A204.1 (cell line): ENCODE results near the gene S1PR3.
A peak's percentile ranks its signal among the peaks of the same experiment; 100 is the strongest.

Experiments
- FAIRE-seq: peaks from 2 replicates; lab custom pipeline; 2012; peaks lifted over from hg19 to GRCh38; lab: Jason Lieb, UNC

Gene S1PR3

DNA sequence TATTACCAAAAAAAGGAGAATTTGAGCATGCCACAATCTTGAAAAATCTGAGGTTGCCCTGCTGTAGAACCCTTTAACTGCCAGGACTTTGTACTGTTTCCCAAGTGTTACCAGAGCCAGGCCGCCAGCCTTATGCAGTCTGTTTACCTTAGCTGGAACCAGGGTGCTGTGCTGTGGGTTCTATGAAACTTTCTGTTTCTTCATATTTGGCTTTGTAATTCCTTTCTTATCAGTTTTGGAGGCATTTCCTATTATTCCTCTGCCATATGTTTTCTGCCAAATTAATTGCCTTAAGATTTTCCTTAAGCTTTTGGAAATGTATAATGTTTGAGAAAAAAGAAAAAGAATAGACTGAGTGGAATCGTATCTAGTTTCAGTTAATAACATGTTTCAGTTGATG is 2.1 kb downstream of the S1PR3 start:
- FAIRE-seq = no peak

- no peak for FAIRE-seq
Observed at GRCh38 chr9:88993871-88994460, 2.7 kb downstream of the S1PR3 start.

DNA sequence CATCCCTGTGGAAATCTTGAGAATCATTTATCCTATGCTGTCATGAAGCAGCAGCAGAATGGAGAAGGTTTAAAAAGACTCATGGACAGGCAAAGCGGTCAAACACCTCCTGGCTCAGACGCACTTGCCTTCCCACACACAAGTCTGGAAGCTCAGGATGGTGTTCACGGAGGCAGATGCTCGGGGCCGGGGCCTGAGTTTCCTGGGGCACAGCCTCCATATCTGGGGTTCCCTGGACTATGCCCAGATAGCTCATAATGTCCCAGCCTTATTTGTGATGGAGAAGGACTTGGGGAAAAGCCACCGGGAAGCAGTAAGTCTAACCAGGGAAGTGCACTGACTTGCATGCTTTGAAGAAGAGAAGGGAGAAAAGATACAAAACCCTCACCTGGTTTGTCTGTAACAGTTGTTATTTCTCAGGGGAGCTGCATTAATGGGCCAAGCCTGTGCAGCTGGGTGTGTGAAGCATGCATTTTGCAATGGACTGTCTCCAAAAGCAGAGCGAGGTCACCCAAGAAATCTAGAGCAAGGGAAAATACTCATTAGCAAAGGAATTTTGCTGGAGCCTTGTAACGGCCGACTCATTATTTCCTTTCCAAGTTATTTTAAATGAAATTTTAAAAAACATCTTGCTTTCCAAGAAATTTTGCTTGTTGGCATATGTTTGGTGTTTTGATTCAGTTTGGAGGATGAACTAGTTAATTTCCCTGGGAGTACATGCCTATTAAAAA is 3.4 kb downstream of the S1PR3 start:
- no peak for FAIRE-seq

GRCh38 chr9:88995200-88995577 is 3.9 kb downstream of the S1PR3 start:
- FAIRE-seq = no peak

DNA sequence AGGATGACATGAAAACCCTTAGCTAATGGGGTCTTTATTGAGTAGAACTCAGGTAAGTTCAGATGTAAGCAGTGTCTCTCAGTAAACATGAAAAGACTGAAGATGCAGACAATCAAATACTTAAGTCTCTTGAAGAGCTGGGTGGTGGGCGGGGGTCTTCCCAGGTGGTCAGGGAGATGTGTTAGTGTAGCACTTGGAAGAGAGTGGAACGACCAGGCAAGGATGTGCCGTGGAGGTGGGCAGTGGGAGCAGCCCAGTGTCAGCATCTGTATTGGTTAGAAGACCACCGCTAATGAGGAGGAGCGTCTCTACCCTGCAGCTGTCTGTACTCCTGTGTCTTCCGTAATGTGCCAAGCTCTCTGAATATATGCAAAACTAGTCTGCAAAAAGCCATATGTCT is 4.4 kb downstream of the S1PR3 start:
- no peak for FAIRE-seq

DNA sequence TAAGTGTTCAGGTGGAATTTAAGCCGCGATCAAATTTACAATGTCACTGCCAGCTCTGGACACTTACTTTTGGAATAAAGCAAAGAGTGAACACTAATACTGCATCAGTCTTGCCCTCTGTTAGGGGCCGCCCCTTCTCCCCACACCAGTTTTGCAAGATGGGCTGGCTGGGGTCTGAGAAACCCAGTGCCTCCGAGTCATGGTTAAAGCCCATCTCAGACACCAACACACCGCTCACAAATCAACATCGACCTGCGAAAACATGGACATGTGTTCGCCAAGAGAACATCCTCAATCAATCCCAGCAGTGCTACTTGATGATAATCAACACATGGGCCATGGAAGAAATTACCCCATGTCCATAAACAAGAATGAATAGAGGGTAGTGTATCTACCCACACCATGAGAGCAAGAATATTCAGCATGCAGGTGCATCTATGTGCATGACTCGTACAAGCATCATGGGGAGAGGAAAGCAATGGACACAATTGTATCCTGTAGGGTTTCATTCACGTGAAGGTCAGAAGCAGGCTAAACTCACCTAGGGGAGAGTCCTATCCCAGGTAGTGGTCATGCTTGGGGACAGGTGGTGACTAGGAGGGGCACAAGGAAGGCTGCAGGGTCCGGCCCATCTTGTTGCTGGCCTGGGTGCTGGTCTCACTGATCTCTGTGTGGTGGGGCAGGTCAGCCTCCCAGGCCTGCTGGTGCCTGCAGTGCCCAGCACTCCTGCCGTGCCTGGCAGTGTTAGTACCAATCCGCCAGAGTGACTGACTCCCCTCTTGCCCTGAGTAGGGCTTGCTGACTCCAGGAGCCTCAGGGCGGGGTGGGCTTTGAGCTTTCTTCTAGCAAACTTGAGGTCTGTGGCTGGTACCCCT is 5.0 kb downstream of the S1PR3 start:
- no peak for FAIRE-seq

DNA sequence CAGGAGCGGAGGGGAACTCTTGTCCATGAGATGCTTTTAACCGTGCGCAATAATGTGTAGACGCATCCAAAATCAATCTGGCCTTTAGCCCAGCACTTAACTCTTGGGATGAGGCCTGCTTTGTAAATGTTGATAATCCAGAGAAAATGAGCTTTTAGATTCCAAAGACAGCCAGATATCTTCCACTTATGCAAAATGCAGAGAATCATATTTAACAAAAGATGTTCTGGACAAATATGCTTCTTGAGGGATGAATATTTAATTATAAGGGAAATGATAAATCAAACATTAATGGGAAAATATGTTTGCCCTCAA is 5.6 kb downstream of the S1PR3 start:
- FAIRE-seq = no peak

DNA sequence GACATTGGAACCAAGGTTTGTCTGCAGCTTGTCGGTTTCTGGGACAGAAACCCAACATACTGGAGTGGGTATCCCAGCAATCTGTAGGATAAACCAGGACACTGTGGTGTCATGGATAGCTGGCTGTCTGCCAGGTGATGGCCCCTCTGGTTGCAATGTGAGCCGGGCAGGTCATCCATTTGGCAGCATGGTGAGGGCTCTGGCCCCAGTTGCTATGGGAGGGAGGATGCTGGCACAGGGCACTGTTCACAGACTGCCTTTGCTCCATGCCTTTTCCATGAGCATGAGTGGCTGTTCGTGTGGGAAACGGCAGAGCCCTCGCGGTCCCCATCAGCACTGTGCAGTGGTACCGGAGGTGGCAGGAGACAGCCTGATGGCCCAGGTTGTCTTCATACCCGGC is 6.4 kb downstream of the S1PR3 start:
- FAIRE-seq = no peak

DNA sequence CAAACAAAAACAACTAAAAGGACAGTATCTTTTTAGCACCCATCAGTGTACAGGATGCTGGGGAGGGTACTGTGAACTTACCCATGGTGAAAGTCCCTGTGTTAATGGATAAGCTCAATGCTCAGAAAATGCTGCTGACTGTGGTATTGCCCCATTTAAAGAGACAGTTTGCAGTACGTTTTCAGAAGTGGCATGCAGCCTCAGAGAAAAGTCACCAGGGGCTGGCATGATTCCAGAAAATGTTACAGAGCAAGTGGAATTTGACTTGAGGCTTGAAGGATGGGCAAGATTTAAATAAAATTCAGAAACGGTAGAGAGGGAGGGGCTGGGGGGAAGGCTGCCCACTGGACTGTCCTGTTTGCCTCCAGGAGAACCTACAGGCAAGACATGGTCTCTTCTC is 7.2 kb downstream of the S1PR3 start:
- no peak for FAIRE-seq

DNA sequence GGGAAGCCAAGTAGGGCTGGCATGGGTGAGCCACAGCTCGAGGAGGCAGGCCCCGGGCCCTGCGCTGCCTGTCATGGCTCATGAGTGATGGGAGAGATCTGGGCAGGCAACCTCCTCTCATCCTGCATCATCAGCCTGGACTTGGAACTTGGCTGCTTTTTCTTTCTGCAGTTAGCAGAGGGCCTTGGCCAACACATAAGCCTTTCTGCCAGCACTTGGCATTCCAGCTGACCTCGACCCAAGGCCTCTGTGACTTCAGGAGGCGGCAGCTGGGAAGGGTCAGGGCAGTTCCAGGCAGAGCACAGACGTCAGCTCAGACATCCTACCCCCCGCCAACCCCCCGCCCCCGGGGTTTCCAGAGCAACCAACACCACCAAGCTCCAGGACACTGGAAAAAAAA is 7.6 kb downstream of the S1PR3 start:
- FAIRE-seq = no peak

DNA sequence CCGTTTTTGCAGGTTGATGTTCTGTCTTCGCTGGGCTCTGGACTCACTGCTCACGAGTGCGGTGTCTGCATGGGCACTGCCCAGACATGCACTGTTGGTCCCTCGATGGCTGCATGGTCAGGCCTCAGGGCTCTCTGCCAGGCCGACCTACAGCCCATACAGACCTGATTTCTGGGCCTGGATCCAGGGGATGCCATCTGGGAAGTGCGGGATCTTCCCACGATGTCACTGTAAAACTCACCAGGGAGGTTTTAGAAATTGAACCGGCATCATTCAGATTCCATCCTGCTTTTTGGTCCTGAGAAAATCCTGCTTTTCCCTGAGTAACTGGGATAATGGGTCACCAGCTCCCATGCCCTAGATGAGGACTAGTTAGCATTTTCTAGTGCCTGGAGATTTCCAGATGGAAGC is 9.1 kb downstream of the S1PR3 start:
- FAIRE-seq = no peak

DNA sequence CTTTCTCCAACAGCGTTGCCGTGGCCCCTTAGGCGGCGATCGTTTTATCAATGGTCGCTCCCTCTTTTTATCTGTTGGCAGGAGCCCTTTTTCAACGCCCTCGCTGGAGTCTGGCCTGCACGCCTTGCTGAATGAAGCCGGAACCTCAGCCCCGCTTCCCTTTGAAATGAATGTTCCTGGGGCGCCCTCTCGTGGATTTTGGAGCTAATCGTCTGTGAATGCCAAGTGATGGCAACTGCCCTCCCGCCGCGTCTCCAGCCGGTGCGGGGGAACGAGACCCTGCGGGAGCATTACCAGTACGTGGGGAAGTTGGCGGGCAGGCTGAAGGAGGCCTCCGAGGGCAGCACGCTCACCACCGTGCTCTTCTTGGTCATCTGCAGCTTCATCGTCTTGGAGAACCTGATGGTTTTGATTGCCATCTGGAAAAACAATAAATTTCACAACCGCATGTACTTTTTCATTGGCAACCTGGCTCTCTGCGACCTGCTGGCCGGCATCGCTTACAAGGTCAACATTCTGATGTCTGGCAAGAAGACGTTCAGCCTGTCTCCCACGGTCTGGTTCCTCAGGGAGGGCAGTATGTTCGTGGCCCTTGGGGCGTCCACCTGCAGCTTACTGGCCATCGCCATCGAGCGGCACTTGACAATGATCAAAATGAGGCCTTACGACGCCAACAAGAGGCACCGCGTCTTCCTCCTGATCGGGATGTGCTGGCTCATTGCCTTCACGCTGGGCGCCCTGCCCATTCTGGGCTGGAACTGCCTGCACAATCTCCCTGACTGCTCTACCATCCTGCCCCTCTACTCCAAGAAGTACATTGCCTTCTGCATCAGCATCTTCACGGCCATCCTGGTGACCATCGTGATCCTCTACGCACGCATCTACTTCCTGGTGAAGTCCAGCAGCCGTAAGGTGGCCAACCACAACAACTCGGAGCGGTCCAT is 10.0 kb downstream of the S1PR3 start:
- FAIRE-seq = peak; percentile 48

GRCh38 chr9:89001917-89002540 is 10.8 kb downstream of the S1PR3 start:
- FAIRE-seq = no peak

GRCh38 chr9:89002987-89003386 is 11.7 kb downstream of the S1PR3 start:
- FAIRE-seq = no peak

GRCh38 chr9:89005323-89005722 is 14.1 kb downstream of the S1PR3 start:
- no peak for FAIRE-seq

DNA sequence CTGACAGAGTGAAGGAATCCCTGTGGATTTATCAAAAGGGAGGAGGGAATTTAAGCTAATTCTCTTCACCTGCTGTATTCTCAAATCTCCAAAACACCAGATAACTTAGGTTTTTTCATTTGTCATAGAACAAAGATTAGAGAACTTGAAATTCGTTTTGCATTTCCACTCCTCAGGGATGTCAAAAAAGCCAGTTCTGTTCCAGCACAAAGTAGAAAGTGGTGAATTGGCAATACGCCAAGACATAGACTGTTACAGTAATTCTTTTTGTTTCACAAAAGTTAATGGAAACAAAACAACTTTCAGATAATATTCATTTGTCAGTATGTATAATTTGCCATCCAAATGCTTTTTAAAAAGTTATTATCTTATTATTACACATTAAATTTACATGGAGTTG is 15.0 kb downstream of the S1PR3 start:
- peak; percentile 60 for FAIRE-seq

GRCh38 chr9:89006996-89007967 is 16.0 kb downstream of the S1PR3 start:
- no peak for FAIRE-seq

- no peak for FAIRE-seq
Observed at GRCh38 chr9:89008055-89008743, 16.9 kb downstream of the S1PR3 start.

DNA sequence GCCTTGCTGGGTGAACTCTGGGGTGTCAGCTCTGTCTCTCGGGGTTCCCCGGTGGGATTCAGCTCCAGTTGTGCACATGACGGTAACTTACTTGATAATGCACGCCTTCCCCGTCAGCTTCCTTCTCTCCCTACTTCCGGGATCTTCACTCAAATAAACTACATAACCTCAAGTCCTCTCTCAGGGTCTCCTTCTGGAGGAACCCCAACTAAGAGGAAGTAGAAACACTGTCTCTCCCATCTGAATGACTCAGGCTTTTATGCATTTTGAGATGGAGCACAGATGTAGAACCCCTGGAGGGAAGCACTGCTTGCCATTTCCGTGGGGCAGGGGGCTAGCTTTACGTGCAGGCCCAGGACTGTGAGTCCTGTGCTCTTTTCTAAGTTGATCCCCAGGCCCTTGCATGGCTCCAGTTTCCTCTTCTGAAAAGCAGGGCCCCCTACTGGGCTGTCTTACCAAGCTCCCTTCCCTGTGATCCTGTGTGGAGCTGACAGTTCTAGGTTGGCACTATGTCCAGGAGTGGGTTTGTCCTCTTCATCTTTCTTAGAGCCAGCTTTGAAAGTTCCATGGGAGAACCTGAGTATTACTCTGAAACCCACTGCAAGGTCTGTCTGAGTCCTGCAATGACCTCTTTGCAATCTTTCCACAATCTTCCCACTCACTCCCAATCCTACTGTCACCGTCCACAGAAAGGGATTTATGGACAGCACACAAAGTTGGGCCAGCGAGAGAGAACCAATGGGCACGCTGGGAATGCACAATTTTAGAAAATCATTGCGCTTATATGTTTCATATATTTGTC is 17.7 kb downstream of the S1PR3 start:
- FAIRE-seq = no peak
